GM23338 (cell line): ENCODE measurements around the gene ANXA3. TPM values are rescaled to one million over a fixed set of nuclear protein-coding genes. Genes with fewer than 3 reads are reported as not detected.

Source experiments
- ATAC-seq: fragments of 200-7000 bp; cut with Tn5 transposase; 3 replicates; pipeline ENCODE4 v1.9.1; 2020
- DNase-seq: peaks from one replicate; pipeline ENCODE4 v3.0.0-alpha.2; 2015; ENCODE audit warnings: low spot score
- H2AFZ ChIP-seq: fragments of 200-600 bp; sonication (generic); 2 replicates; pipeline ENCODE4 v1.8.0; 2016; ENCODE audit warnings: antibody characterized with exemption, mild to moderate bottlenecking, moderate library complexity
- H3F3A ChIP-seq: fragments of 200-600 bp; sonication (generic); replicated peaks from 2 replicates; pipeline ENCODE4 v1.8.0; 2017; ENCODE audit warnings: antibody characterized with exemption, mixed run types, low read depth
- H3K27ac ChIP-seq: fragments of 200-600 bp; sonication (generic); 2 replicates; pipeline ENCODE4 v1.6.1; 2016; ENCODE audit warnings: low read depth
- H3K27me3 ChIP-seq: fragments of 200-600 bp; sonication (generic); 2 replicates; pipeline ENCODE4 v1.8.0; 2016; ENCODE audit warnings: mild to moderate bottlenecking, mixed run types, moderate library complexity; ENCODE audit not compliant: insufficient read depth
- H3K36me3 ChIP-seq: fragments of 200-600 bp; sonication (generic); 2 replicates; pipeline ENCODE4 v1.8.0; 2016; ENCODE audit warnings: mild to moderate bottlenecking; ENCODE audit not compliant: insufficient read depth
- H3K4me1 ChIP-seq: fragments of 200-600 bp; sonication (generic); 2 replicates; pipeline ENCODE4 v1.8.0; 2016; ENCODE audit warnings: mild to moderate bottlenecking, moderate library complexity; ENCODE audit not compliant: insufficient read depth
- H3K4me2 ChIP-seq: fragments of 200-600 bp; sonication (generic); 2 replicates; pipeline ENCODE4 v1.7.1; 2017; ENCODE audit warnings: mixed run types
- H3K4me3 ChIP-seq: fragments of 200-600 bp; sonication (generic); 2 replicates; pipeline ENCODE4 v1.6.1; 2016; ENCODE audit warnings: mixed run types
- H3K79me2 ChIP-seq: fragments of 200-600 bp; sonication (generic); replicated peaks from 2 replicates; pipeline ENCODE4 v1.8.0; 2017; ENCODE audit warnings: mild to moderate bottlenecking; ENCODE audit not compliant: insufficient read depth
- H3K9me2 ChIP-seq: fragments of 200-600 bp; sonication (generic); 2 replicates; pipeline ENCODE4 v1.8.0; 2017; ENCODE audit not compliant: insufficient read depth
- H4K20me1 ChIP-seq: fragments of 200-600 bp; sonication (generic); replicated peaks from 2 replicates; pipeline ENCODE4 v1.8.0; 2017; ENCODE audit warnings: mild to moderate bottlenecking; ENCODE audit not compliant: insufficient read depth
- H3K27ac Mint-ChIP-seq: 2 replicates; pipeline ENCODE4 v1.8.0; 2020; ENCODE audit warnings: inconsistent platforms, mild to moderate bottlenecking, moderate library complexity, mixed read lengths
- H3K27me3 Mint-ChIP-seq: 3 replicates; pipeline ENCODE4 v1.8.0; 2022; ENCODE audit warnings: low read depth, mild to moderate bottlenecking, moderate library complexity, mixed read lengths, inconsistent platforms; ENCODE audit not compliant: insufficient read depth, poor library complexity
- H3K36me3 Mint-ChIP-seq: 3 replicates; pipeline ENCODE4 v1.8.0; 2021; ENCODE audit warnings: low read depth, mild to moderate bottlenecking, inconsistent platforms, moderate library complexity, mixed read lengths
- H3K4me1 Mint-ChIP-seq: 3 replicates; pipeline ENCODE4 v1.8.0; 2020; ENCODE audit warnings: mild to moderate bottlenecking, inconsistent platforms, mixed read lengths
- H3K4me3 Mint-ChIP-seq: 3 replicates; pipeline ENCODE4 v1.8.0; 2021; ENCODE audit warnings: moderate library complexity, mild to moderate bottlenecking, inconsistent platforms, mixed read lengths
- H3K9me3 Mint-ChIP-seq: 3 replicates; pipeline ENCODE4 v1.8.0; 2020; ENCODE audit warnings: moderate library complexity, mild to moderate bottlenecking, inconsistent platforms, mixed read lengths
- CREB1 ChIP-seq: fragments of 250-450 bp; sonication (Bioruptor Pico); IDR thresholded peaks from 2 replicates; pipeline ENCODE4 v1.5.0; 2020; ENCODE audit warnings: low read depth, mild to moderate bottlenecking, moderate library complexity
- EZH2phosphoT487 ChIP-seq: fragments of 200-600 bp; sonication (generic); IDR thresholded peaks from one replicate; pipeline ENCODE4 v1.8.1; 2018; ENCODE audit warnings: antibody characterized with exemption; ENCODE audit not compliant: unreplicated experiment
- POLR2AphosphoS5 ChIP-seq: IDR thresholded peaks from 2 replicates; pipeline ENCODE4 v1.6.1; 2016; ENCODE audit warnings: antibody characterized with exemption, low read depth
- STAT1 ChIP-seq: IDR thresholded peaks from one replicate; pipeline ENCODE4 v1.6.1; 2016; ENCODE audit warnings: antibody characterized with exemption; ENCODE audit not compliant: unreplicated experiment
- polyA plus RNA-seq: library from polyadenylated mRNA; unstranded; fragments of >200 nt; fragmentation: Nextera tagmentation; extraction: Ambion mirVana; gene quantifications from 2 replicates; pipeline ENCODE4 v1.2.1, GENCODE V29; 2016
- total RNA-seq: library from RNA; depleted of rRNA; stranded (reverse); fragments of >200 nt; shearing (Covaris generic); gene quantifications from 2 replicates; pipeline ENCODE4 v1.2.3, GENCODE V29; 2014
- TF ChIP-seq, protein P1 (sequence below), 2 experiments: fragments of 200-600 bp in 1 of 2; sonication (generic) in 1 of 2; conservative IDR thresholded peaks; 2 replicates each; pipeline versions ENCODE4 v1.5.1 to v1.6.1; 2016 to 2017; ENCODE audit warnings: antibody characterized with exemption in 2 of 2, low read depth in 2 of 2, mild to moderate bottlenecking in 2 of 2, moderate library complexity in 1 of 2
- TF ChIP-seq, protein P2 (sequence below): IDR thresholded peaks from one replicate; pipeline ENCODE4 v1.6.1; 2018; ENCODE audit warnings: antibody characterized with exemption; ENCODE audit not compliant: unreplicated experiment
- TF ChIP-seq, protein P3 (sequence below): fragments of 250-450 bp; sonication (Bioruptor Pico); IDR thresholded peaks from 2 replicates; pipeline ENCODE4 v1.5.0; 2020; ENCODE audit warnings: mild to moderate bottlenecking, moderate library complexity

ANXA3 gene
- total and polyA plus RNA-seq, 2 experiments from 2014 or later: 20.3 to 31.5 TPM

DNA sequence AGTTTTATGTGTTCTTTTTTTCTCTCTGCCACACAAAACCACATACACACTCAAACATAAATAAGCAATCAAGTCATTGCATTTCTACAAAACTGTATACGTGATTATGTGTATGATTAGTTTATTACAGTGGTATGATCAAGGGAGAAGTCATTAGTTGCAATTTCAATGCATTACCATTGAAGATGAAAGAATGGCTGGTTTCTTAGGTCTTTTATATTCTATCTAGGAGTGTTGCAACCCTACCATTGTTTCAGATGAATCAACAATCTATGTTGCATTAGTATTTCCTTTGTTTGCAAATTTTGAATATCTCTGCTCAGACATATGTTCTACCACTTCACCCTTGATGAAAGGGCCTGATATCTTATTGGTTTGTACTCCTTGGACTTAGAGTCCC lies 6.8 kb downstream of the ANXA3 start:
- Mint-ChIP-seq H3K9me3 (no peaks in the 10 kb centered on the region), H3K36me3 (peaks cover 27% of the 10 kb centered on the region; the same call in 2 of the 3 replicates), H3K27me3 (no peaks in the 10 kb centered on the region), H3K4me3 (no peak overlapping the region), H3K27ac (no peak overlapping the region), H3K4me1 (peaks cover 42% of the 10 kb centered on the region)
- H3K36me3 ChIP-seq: no peaks in the 10 kb centered on the region
- H3K27ac ChIP-seq: no peak overlapping the region
- no peaks in the 10 kb centered on the region for H4K20me1 ChIP-seq
- no peak overlapping the region for H2AFZ ChIP-seq
- H3K27me3 ChIP-seq: peaks cover 4% of the 10 kb centered on the region
- peaks cover 35% of the 10 kb centered on the region for H3K4me1 ChIP-seq
- no peak for TF ChIP-seq EZH2phosphoT487
- TF ChIP-seq, protein P1, sequence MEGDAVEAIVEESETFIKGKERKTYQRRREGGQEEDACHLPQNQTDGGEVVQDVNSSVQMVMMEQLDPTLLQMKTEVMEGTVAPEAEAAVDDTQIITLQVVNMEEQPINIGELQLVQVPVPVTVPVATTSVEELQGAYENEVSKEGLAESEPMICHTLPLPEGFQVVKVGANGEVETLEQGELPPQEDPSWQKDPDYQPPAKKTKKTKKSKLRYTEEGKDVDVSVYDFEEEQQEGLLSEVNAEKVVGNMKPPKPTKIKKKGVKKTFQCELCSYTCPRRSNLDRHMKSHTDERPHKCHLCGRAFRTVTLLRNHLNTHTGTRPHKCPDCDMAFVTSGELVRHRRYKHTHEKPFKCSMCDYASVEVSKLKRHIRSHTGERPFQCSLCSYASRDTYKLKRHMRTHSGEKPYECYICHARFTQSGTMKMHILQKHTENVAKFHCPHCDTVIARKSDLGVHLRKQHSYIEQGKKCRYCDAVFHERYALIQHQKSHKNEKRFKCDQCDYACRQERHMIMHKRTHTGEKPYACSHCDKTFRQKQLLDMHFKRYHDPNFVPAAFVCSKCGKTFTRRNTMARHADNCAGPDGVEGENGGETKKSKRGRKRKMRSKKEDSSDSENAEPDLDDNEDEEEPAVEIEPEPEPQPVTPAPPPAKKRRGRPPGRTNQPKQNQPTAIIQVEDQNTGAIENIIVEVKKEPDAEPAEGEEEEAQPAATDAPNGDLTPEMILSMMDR (conservative IDR thresholded peaks at IDR 0.05; ENCODE audit: low read depth in 2 of 2): no peak
- TF ChIP-seq, protein P2, sequence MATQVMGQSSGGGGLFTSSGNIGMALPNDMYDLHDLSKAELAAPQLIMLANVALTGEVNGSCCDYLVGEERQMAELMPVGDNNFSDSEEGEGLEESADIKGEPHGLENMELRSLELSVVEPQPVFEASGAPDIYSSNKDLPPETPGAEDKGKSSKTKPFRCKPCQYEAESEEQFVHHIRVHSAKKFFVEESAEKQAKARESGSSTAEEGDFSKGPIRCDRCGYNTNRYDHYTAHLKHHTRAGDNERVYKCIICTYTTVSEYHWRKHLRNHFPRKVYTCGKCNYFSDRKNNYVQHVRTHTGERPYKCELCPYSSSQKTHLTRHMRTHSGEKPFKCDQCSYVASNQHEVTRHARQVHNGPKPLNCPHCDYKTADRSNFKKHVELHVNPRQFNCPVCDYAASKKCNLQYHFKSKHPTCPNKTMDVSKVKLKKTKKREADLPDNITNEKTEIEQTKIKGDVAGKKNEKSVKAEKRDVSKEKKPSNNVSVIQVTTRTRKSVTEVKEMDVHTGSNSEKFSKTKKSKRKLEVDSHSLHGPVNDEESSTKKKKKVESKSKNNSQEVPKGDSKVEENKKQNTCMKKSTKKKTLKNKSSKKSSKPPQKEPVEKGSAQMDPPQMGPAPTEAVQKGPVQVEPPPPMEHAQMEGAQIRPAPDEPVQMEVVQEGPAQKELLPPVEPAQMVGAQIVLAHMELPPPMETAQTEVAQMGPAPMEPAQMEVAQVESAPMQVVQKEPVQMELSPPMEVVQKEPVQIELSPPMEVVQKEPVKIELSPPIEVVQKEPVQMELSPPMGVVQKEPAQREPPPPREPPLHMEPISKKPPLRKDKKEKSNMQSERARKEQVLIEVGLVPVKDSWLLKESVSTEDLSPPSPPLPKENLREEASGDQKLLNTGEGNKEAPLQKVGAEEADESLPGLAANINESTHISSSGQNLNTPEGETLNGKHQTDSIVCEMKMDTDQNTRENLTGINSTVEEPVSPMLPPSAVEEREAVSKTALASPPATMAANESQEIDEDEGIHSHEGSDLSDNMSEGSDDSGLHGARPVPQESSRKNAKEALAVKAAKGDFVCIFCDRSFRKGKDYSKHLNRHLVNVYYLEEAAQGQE: no peak
- TF ChIP-seq STAT1: no peak
- TF ChIP-seq POLR2AphosphoS5: no peak
- TF ChIP-seq CREB1 (CRISPR knock-in tag): no peak
- TF ChIP-seq, protein P3, sequence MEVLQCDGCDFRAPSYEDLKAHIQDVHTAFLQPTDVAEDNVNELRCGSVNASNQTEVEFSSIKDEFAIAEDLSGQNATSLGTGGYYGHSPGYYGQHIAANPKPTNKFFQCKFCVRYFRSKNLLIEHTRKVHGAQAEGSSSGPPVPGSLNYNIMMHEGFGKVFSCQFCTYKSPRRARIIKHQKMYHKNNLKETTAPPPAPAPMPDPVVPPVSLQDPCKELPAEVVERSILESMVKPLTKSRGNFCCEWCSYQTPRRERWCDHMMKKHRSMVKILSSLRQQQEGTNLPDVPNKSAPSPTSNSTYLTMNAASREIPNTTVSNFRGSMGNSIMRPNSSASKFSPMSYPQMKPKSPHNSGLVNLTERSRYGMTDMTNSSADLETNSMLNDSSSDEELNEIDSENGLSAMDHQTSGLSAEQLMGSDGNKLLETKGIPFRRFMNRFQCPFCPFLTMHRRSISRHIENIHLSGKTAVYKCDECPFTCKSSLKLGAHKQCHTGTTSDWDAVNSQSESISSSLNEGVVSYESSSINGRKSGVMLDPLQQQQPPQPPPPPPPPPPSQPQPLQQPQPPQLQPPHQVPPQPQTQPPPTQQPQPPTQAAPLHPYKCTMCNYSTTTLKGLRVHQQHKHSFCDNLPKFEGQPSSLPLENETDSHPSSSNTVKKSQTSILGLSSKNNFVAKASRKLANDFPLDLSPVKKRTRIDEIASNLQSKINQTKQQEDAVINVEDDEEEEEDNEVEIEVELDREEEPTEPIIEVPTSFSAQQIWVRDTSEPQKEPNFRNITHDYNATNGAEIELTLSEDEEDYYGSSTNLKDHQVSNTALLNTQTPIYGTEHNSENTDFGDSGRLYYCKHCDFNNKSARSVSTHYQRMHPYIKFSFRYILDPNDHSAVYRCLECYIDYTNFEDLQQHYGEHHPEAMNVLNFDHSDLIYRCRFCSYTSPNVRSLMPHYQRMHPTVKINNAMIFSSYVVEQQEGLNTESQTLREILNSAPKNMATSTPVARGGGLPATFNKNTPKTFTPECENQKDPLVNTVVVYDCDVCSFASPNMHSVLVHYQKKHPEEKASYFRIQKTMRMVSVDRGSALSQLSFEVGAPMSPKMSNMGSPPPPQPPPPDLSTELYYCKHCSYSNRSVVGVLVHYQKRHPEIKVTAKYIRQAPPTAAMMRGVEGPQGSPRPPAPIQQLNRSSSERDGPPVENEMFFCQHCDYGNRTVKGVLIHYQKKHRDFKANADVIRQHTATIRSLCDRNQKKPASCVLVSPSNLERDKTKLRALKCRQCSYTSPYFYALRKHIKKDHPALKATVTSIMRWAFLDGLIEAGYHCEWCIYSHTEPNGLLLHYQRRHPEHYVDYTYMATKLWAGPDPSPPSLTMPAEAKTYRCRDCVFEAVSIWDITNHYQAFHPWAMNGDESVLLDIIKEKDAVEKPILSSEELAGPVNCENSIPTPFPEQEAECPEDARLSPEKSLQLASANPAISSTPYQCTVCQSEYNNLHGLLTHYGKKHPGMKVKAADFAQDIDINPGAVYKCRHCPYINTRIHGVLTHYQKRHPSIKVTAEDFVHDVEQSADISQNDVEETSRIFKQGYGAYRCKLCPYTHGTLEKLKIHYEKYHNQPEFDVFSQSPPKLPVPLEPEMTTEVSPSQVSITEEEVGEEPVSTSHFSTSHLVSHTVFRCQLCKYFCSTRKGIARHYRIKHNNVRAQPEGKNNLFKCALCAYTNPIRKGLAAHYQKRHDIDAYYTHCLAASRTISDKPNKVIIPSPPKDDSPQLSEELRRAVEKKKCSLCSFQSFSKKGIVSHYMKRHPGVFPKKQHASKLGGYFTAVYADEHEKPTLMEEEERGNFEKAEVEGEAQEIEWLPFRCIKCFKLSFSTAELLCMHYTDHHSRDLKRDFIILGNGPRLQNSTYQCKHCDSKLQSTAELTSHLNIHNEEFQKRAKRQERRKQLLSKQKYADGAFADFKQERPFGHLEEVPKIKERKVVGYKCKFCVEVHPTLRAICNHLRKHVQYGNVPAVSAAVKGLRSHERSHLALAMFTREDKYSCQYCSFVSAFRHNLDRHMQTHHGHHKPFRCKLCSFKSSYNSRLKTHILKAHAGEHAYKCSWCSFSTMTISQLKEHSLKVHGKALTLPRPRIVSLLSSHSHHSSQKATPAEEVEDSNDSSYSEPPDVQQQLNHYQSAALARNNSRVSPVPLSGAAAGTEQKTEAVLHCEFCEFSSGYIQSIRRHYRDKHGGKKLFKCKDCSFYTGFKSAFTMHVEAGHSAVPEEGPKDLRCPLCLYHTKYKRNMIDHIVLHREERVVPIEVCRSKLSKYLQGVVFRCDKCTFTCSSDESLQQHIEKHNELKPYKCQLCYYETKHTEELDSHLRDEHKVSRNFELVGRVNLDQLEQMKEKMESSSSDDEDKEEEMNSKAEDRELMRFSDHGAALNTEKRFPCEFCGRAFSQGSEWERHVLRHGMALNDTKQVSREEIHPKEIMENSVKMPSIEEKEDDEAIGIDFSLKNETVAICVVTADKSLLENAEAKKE: no peak
- no peaks in the 10 kb centered on the region for H3F3A ChIP-seq
- no peaks in the 10 kb centered on the region for H3K9me2 ChIP-seq
- ATAC-seq (no peak), DNase-seq (no peak)
- H3K4me3 ChIP-seq: no peak overlapping the region
- H3K4me2 ChIP-seq: no peak overlapping the region
- H3K79me2 ChIP-seq: no peaks in the 10 kb centered on the region
